Left renal cortex interstitium (tissue), 4 donors: ENCODE data around the gene ZNF486. TPM values are rescaled to one million over a fixed set of nuclear protein-coding genes. Genes with fewer than 3 reads are reported as not detected.
"Not testable (repeated sequence)": the region's sequence is repeated elsewhere in the genome, so short reads cannot be mapped to it uniquely, and the experiment has no call there.

Experiments
- DNase-seq, 4 donors: peaks; one replicate each; pipeline ENCODE4 v3.0.0-alpha.2; 2013; ENCODE audit warnings: low read depth in 4 of 4, low spot score in 2 of 4, missing footprints in 1 of 4
- polyA plus RNA-seq, 4 donors: library from polyadenylated mRNA; unstranded; fragments of 120-200 nt; gene quantifications; one replicate each; pipeline ENCODE4 v1.2.1, GENCODE V29; 2013; ENCODE audit not compliant: insufficient read length in 4 of 4

The ZNF486 gene
- polyA plus RNA-seq, 4 donors: 18.4 to 24.0 (median 20.9) TPM

- DNase-seq: not testable (repeated sequence)
Measured at GRCh38 chr19:20221605-20222004, 54.6 kb downstream of the ZNF486 start.

- no peak for DNase-seq
Measured at GRCh38 chr19:20233105-20233504, 66.1 kb downstream of the ZNF486 start.

GRCh38 chr19:20235156-20235555, 68.1 kb downstream of the ZNF486 start:
- DNase-seq: no peak

- DNase-seq: peak; percentile 80 to 92 (median 84)
Measured at GRCh38 chr19:20237773-20238623, 71.0 kb downstream of the ZNF486 start.

- DNase-seq: no peak
Measured at GRCh38 chr19:20243629-20244028, 76.6 kb downstream of the ZNF486 start.

- DNase-seq: no peak
Measured at GRCh38 chr19:20244356-20244755, 77.3 kb downstream of the ZNF486 start.

GRCh38 chr19:20245309-20245708, 78.3 kb downstream of the ZNF486 start:
- no peak for DNase-seq

- DNase-seq: peak in 3 of 4 donors; percentile 23 to 47 (median 32)
Measured at GRCh38 chr19:20247016-20247683, 80.1 kb downstream of the ZNF486 start.

GRCh38 chr19:20248258-20248657, 81.2 kb downstream of the ZNF486 start:
- not testable (repeated sequence) for DNase-seq

Other genes with a start within 250 kb of the ZNF486 start
- 10 to 100 TPM; 11.8 to 21.4 (median 16.6) TPM for gene ZNF682, start 127.7 kb upstream of the ZNF486 start, polyA plus RNA-seq
- gene ZNF90, start 89.2 kb upstream of the ZNF486 start, polyA plus RNA-seq: 10 to 100 TPM in 3 of 4 donors, 1 to 10 TPM in 1; 9.4 to 24.0 (median 15.1) TPM